DND-41 (cell line): ENCODE measurements around the gene THBS2.
"Not testable (repeated sequence)": the region's sequence is repeated elsewhere in the genome, so short reads cannot be mapped to it uniquely, and the experiment has no call there.

ENCODE experiments used
- EZH2 ChIP-seq: IDR thresholded peaks from 3 replicates; pipeline ENCODE4 v1.6.1; 2012; ENCODE audit warnings: borderline replicate concordance, low read depth, mild to moderate bottlenecking, moderate library complexity, low read length, inconsistent platforms; ENCODE audit not compliant: severe bottlenecking
- TF ChIP-seq, protein P1 (sequence below): IDR thresholded peaks from 2 replicates; pipeline ENCODE4 v1.5.1; 2012; ENCODE audit warnings: borderline replicate concordance, low read length, moderate library complexity, mild to moderate bottlenecking; ENCODE audit not compliant: poor library complexity, severe bottlenecking; ENCODE audit errors: extremely low read depth

GRCh38 chr6:169197929-169198328 lies 55.7 kb downstream of the THBS2 start:
- TF ChIP-seq, protein P1, sequence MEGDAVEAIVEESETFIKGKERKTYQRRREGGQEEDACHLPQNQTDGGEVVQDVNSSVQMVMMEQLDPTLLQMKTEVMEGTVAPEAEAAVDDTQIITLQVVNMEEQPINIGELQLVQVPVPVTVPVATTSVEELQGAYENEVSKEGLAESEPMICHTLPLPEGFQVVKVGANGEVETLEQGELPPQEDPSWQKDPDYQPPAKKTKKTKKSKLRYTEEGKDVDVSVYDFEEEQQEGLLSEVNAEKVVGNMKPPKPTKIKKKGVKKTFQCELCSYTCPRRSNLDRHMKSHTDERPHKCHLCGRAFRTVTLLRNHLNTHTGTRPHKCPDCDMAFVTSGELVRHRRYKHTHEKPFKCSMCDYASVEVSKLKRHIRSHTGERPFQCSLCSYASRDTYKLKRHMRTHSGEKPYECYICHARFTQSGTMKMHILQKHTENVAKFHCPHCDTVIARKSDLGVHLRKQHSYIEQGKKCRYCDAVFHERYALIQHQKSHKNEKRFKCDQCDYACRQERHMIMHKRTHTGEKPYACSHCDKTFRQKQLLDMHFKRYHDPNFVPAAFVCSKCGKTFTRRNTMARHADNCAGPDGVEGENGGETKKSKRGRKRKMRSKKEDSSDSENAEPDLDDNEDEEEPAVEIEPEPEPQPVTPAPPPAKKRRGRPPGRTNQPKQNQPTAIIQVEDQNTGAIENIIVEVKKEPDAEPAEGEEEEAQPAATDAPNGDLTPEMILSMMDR, result not testable (repeated sequence)
- not testable (repeated sequence) for TF ChIP-seq EZH2
